D721Med (cell line): ENCODE data around the gene MBNL2.

ENCODE experiments used
- DNase-seq: peaks from one replicate; pipeline ENCODE4 v3.0.0; 2011; ENCODE audit warnings: low spot score; ENCODE audit not compliant: insufficient read length
- FAIRE-seq: peaks from 2 replicates; lab custom pipeline; 2011; peaks lifted over from hg19 to GRCh38; lab: Jason Lieb, UNC
- CTCF ChIP-seq: IDR thresholded peaks from 2 replicates; pipeline ENCODE4 v1.5.1; 2012; ENCODE audit warnings: mild to moderate bottlenecking, control low read depth; ENCODE audit not compliant: insufficient read depth; ENCODE audit errors: missing control alignments

MBNL2 gene

GRCh38 chr13:97263160-97263559 lies 41.0 kb downstream of the MBNL2 start:
- no peak for DNase-seq
- TF ChIP-seq CTCF: no peak
- FAIRE-seq: no peak

- FAIRE-seq (no peak), DNase-seq (no peak)
- TF ChIP-seq CTCF: no peak
Measured at GRCh38 chr13:97264663-97265062, 42.5 kb downstream of the MBNL2 start.

GRCh38 chr13:97266332-97266731 lies 44.2 kb downstream of the MBNL2 start:
- DNase-seq (no peak), FAIRE-seq (no peak)
- no peak for TF ChIP-seq CTCF

DNA sequence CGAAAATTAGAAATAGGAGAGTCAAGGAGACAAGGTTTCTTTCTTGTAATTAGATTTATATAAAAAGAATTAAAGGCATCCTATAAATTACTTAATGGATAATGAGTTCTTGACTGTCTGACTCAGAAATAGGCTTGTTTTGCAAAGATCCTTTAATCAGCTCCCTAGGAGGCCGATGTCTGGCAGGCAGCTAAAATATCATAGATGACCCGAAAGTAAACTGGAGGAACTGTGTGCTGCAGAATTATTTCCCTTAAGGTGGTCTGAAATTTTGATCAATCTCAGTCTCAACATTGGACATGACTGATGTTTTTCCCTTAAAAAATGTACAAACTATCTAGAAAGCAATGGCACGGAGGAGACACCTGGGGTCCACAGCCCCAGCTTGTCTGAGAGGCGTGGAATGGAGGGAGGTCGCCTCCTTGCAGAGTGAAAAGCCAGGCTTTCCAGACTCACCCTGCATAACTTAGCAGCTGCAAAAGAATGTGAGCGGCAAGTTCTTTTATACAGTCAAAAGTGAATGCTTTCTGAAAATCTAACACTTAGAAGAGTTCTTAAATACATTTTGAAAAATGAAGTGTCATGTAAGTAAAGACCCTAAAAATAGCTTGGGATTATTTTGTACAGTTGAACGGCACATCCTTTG lies 44.8 kb downstream of the MBNL2 start:
- FAIRE-seq (no peak), DNase-seq (no peak)
- TF ChIP-seq CTCF: no peak

DNA sequence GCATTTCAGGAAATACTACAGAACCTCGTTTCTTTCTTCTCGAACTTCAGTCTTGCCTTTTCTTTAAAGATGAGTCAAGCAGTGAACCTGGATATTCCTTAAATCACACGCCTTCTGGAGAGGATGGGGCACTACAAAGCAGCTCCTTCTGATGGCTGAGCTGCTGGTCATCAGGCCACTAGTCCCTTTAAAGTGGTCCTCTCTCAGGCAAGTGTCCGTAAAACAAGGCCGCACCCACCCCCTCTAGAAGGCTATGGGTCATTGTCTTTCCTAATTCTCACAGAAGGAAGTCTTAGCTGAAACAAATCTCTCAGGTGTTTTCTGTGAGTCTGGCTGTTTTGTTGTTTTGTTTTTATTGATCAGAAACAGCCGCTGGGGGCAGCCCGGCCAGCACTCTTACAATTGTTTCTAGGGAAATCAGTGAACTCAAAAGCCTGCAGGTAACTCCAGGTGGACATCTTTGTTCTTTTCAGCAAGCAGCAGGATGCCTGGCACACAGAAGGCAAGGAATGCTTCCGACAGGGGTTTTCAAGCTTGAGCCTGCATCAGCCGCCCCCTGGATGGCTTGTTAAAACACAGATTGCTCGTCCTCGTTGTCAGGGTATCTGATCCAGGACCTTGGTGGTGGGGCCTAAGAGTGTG lies 45.4 kb downstream of the MBNL2 start:
- FAIRE-seq (no peak), DNase-seq (no peak)
- no peak for TF ChIP-seq CTCF

GRCh38 chr13:97268772-97269171 lies 46.6 kb downstream of the MBNL2 start:
- TF ChIP-seq CTCF: no peak
- DNase-seq: no peak
- no peak for FAIRE-seq

DNA sequence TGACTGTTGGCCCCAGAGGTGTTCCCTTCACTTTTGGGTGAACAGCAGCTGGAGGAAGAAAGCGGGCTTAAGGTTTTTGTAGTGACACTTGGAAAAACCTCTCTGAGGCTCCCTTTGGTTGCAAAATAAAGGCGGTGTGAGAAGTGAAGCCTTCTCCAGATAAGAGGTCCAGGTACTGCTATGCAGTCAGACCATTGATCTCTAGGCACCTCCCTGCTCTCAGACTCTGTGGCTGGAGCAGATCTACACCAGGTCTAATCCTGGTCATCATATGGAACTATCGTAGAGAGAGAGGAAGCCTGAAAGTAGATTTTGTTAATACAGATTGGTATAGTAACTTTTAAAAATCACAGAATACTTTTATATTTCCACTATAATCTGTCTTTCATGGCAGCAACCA lies 47.5 kb downstream of the MBNL2 start:
- DNase-seq (no peak), FAIRE-seq (no peak)
- TF ChIP-seq CTCF: no peak
